HTR-8/SVneo (cell line): Measurements from ENCODE around the gene TPCN2.

Experiments
- DNase-seq: peaks from one replicate; pipeline ENCODE4 v3.0.0; 2011; ENCODE audit warnings: low spot score, mixed read lengths; ENCODE audit not compliant: insufficient read length
- FAIRE-seq: peaks from 2 replicates; lab custom pipeline; 2011; peaks lifted over from hg19 to GRCh38; lab: Jason Lieb, UNC

Gene TPCN2

GRCh38 chr11:69104856-69105395 is 56.2 kb downstream of the TPCN2 start:
- FAIRE-seq (peak; percentile 16), DNase-seq (no peak)

GRCh38 chr11:69105461-69106030 is 56.8 kb downstream of the TPCN2 start:
- FAIRE-seq, result no peak
- DNase-seq, result no peak

DNA sequence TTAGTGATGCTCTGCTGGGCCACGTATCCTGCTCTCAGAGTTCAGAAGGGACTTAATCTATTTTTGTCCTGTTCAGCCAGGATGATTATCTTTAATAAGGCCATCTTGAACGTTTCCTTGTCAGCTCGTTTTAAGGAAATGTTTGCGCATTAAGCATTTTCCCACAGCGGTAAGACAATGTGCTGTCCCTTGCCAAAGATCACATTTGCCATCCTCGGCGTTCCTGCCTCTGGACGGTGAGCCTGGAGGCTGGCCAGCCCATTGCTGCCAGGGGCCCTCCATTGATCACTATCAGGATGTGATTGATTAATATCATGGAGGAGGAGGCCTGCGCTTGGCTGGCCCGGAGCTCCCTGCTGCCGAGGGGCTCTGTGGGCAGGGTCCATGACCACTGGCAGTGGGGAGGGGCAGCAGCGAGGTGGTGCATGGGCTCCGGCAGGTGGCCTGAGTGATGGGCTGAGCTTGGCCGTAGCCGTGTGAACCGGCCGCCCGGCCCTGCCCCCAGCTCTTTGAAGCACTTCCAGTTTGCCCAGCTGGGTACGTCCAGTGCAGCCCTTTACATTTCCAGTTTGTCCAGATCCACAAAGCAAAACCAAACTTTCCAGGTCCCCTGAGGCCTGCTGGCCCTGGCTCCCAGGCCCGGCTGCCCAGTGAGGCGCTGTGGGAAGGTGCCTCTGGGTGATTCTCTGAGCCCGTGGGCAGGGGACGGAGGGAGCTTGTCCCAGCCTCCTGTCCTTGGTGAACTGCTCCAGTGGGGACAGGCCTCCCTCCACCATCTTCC is 57.5 kb downstream of the TPCN2 start:
- DNase-seq, result no peak
- no peak for FAIRE-seq

DNA sequence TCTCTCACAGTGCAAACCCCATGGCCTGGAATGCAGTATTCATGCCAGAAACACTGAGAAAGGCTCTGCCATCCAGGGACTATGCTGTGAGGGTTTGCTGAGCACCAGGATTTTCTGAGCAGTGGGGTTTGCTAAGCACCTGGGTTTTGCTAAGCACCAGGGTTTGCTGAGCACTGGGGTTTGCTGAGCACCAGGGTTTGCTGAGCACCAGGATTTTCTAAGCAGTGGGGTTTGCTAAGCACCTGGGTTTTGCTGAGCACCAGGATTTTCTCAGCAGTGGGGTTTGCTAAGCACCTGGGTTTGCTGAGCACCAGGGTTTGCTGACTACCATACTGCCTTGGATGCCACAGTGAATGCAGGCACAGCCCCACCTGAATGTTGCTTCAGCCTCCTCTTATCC is 58.7 kb downstream of the TPCN2 start:
- FAIRE-seq (no peak), DNase-seq (no peak)

DNA sequence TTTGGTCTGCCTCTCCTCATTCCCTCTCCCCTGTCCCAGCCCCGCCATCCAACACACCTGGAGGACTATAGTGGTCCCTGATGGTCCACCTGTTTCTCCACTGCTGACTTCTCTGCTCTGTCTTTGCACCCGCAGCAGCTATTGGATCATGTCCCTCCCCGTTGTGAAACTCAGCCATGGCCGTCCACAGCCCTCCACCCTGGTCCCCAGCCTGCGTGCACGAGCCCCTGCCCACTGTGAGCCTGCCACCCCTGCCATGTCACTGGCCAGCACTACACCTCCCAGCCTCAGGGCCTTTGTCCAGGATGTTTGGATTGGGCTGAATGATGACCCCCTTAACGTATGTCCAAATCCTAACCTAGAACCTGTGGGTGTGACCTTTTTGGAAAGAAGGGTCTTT is 59.3 kb downstream of the TPCN2 start:
- peak; percentile 77 for FAIRE-seq
- no peak for DNase-seq

GRCh38 chr11:69108559-69108958 is 59.8 kb downstream of the TPCN2 start:
- DNase-seq (no peak), FAIRE-seq (no peak)

DNA sequence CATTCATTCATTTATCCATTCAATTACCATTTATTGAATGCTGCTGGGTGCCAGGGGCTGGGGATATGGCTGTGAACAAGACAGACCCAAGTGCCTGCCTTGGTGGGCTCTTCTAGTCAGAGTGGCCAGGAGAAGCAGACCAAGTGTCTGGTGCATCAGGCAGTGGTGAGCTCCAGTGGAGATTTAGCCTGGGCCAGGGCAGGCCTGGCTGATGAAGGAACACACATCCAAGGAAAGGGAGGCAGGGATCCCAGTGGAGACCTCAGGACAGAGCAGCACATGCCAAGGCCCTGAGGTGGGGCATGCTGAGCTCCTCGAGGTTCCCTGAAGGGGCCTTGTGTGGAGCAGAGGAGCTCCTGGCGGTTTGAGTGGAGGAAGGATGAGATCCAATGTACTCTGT is 60.4 kb downstream of the TPCN2 start:
- FAIRE-seq (no peak), DNase-seq (no peak)

DNA sequence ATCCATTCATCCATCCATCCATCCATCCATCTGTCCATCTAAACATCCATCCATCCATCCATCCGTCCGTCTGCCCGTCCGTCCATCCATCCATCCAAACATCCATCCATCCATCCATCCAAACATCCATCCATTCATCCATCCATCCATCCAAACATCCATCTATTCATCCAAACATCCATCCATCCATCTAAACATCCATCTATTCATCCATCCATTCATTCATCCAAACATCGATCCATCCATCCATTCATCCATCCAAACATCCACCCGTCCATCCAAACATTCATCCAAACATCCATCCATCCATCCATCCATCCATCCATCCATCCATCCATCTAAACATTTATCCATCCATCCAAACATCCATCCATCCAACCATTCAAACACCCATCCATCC is 61.7 kb downstream of the TPCN2 start:
- DNase-seq (no peak), FAIRE-seq (peak; percentile 96)

- FAIRE-seq, result no peak
- no peak for DNase-seq
Measured at GRCh38 chr11:69111624-69112542, 63.2 kb downstream of the TPCN2 start.

GRCh38 chr11:69113226-69113625 is 64.5 kb downstream of the TPCN2 start:
- FAIRE-seq, result no peak

GRCh38 chr11:69113646-69114340 is 65.1 kb downstream of the TPCN2 start:
- FAIRE-seq, result no peak

More at GRCh38 chr11:69113226-69113625, 64.5 kb downstream of the TPCN2 start:
- DNase-seq, result no peak

DNA sequence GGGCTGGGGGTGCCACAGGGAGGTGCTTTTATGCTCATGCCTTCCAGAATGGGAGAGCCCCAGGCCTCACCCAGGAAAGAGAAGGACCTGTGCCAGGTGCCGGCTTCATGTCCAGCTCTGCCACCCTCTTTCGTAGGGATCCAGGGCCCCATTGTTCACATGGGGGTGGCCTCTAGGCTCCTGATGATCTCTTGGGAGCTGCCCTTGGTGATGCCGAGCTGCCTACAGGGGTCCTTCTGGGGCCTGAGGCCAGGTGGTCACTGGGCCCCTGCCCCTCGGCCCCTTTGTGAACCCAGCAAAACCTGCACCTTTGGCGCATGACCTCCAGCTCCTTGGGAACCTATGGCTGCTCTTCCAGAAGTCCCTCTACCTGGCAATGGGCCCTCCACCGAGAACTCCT is 65.6 kb downstream of the TPCN2 start:
- no peak for FAIRE-seq

More at GRCh38 chr11:69113646-69114340, 65.1 kb downstream of the TPCN2 start:
- DNase-seq, result no peak

DNA sequence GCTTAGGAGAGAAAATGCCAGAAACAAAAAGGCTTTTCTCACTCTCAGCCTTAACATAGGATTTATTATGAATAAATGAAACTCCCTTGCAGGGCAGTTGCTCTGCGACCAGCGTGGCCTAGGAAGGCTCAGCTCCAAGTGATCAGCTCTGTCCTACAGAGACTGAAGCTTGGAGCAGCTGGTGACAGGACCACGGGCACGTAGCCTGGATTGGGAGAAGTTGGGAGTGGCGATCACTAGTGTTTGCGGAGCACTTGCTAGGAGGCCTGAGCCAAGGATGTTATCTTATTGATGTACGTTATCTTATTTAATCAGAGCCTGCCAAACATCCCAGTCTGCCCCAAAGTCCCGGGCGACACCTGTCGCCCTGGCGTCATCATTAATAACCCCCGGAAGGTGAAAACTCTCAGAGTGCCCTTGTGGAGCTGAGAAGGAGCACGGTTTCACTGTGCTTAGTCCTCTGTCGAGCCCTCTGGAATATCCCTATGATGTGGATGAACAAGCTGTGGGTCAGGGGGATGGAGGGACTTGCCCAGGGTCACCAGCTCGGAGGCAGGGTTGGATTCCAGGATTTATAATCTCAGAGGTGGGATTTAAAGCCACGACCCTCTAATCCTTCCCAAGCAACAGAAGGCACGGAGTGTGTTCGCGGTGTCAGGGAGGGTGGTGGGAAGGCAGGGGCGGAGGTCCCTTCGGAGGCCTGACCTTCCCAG is 66.2 kb downstream of the TPCN2 start:
- no peak for FAIRE-seq
- DNase-seq, result no peak

More for the DNA sequence above, 65.6 kb downstream of the TPCN2 start:
- no peak for DNase-seq

- no peak for FAIRE-seq
- no peak for DNase-seq
Measured at GRCh38 chr11:69115586-69116560, 67.1 kb downstream of the TPCN2 start.

GRCh38 chr11:69116671-69117070 is 67.9 kb downstream of the TPCN2 start:
- no peak for DNase-seq
- no peak for FAIRE-seq

- DNase-seq, result no peak
- no peak for FAIRE-seq
Measured at GRCh38 chr11:69119190-69119589, 70.5 kb downstream of the TPCN2 start.

GRCh38 chr11:69120096-69120875 is 71.6 kb downstream of the TPCN2 start:
- FAIRE-seq (peak; percentile 86), DNase-seq (no peak)
